DND-41 (cell line): ENCODE measurements around the gene GSDMA.

Experiments
- CTCF ChIP-seq: IDR thresholded peaks from 2 replicates; pipeline ENCODE4 v1.5.1; 2012; ENCODE audit warnings: borderline replicate concordance, low read length, moderate library complexity, mild to moderate bottlenecking; ENCODE audit not compliant: poor library complexity, severe bottlenecking; ENCODE audit errors: extremely low read depth
- EZH2 ChIP-seq: IDR thresholded peaks from 3 replicates; pipeline ENCODE4 v1.6.1; 2012; ENCODE audit warnings: borderline replicate concordance, low read depth, mild to moderate bottlenecking, moderate library complexity, low read length, inconsistent platforms; ENCODE audit not compliant: severe bottlenecking

GRCh38 chr17:39969375-39969774 lies 6.6 kb downstream of the GSDMA start:
- no peak for TF ChIP-seq CTCF
- no peak for TF ChIP-seq EZH2
